Psoas muscle (tissue), 8 donors: Measurements from ENCODE around the gene DNAH11. TPM values are rescaled to one million over a fixed set of nuclear protein-coding genes. Genes with fewer than 3 reads are reported as not detected.
"Not testable (repeated sequence)": the region's sequence is repeated elsewhere in the genome, so short reads cannot be mapped to it uniquely, and the experiment has no call there.

ENCODE experiments used
- ATAC-seq, 4 donors: fragments of 200-7000 bp; cut with Tn5 transposase; one replicate each; pipeline ENCODE4 v1.9.1; 2020; ENCODE audit warnings: moderate library complexity in 3 of 4, mild to moderate bottlenecking in 2 of 4
- DNase-seq, 2 donors: peaks; one replicate each; pipeline ENCODE4 v3.0.0-alpha.2; 2020
- H3K27ac ChIP-seq: fragments of 200-600 bp; one replicate; pipeline ENCODE4 v1.8.0; 2022
- H3K27me3 ChIP-seq, 3 donors: fragments of 200-600 bp in 1 of 3; one replicate each; pipeline versions ENCODE4 v1.6.1 to v1.8.0; 2013 to 2022; ENCODE audit warnings: low read length in 2 of 3, mild to moderate bottlenecking in 2 of 3, moderate library complexity in 1 of 3; ENCODE audit not compliant: insufficient read depth in 3 of 3
- H3K36me3 ChIP-seq, 2 donors: fragments of 200-600 bp in 1 of 2; one replicate each; pipeline versions ENCODE4 v1.6.1 to v1.8.0; 2013 to 2022; ENCODE audit warnings: low read depth in 1 of 2, mild to moderate bottlenecking in 1 of 2, moderate library complexity in 1 of 2; ENCODE audit not compliant: insufficient read depth in 1 of 2
- H3K4me1 ChIP-seq: fragments of 200-600 bp; one replicate; pipeline ENCODE4 v1.8.0; 2022
- H3K4me3 ChIP-seq: fragments of 200-600 bp; one replicate; pipeline ENCODE4 v1.8.0; 2022; ENCODE audit warnings: mild to moderate bottlenecking
- H3K9me3 ChIP-seq: fragments of 200-600 bp; one replicate; pipeline ENCODE4 v1.8.0; 2022
- CTCF ChIP-seq: fragments of 200-600 bp; IDR thresholded peaks from one replicate; pipeline ENCODE4 v1.8.0; 2022; ENCODE audit warnings: antibody characterized with exemption
- WGBS, 3 donors: extraction: QIAGEN DNeasy Blood & Tissue Kit; methylation state at CpG; one replicate each; pipeline versions ENCODE4 v1.1.6 to v1.1.7; 2013; 5-methylcytosine and 5-hydroxymethylcytosine counted together
- intact Hi-C, 2 donors: fragments of 100-400 bp; cut with DNase I; formaldehyde crosslinking; loops; one replicate each; pipeline versions ENCODE4 v1.11.0 to v1.14.2; 2022
- polyA plus RNA-seq, 3 donors: library from polyadenylated mRNA; stranded (reverse); fragments of 200-250 nt; gene quantifications; one replicate each; pipeline ENCODE4 v1.2.3, GENCODE V29; 2013
- total RNA-seq, 4 donors: library from RNA; stranded (reverse); fragmentation: NEBNext Ultra II Directional in 2 of 4; extraction: Animal tissue kit (Norgen Biotek cat#: 25700) in 2 of 4; gene quantifications; one replicate each; pipeline versions ENCODE4 v1.2.1 to v1.2.4, GENCODE V29; 2021 to 2023
- donor health status: healthy with polysubstance abuse.
- donor health status: DM: no; HTN: no; CAD: no; lungs with moderate emphysema.
- donor health status: Bipolar disorder and iron deficiency.
- donor health status: healthy.
- donor health status: DM: yes; HTN: yes; CAD: no.
- donor health status: DM: no; HTN: no; CAD: no.
- donor health status: DM: no; HTN: no; CAD: no.
- donor health status: DM: yes; HTN: yes; CAD: no.

DNAH11 gene
- total and polyA plus RNA-seq, 7 donors = 0.01 to 0.93 (median 0.28) TPM

GRCh38 chr7:21730399-21730798 lies 187.6 kb downstream of the DNAH11 start:
- no peak for DNase-seq
- Histone ChIP-seq H3K4me3 (no peak overlapping the region), H3K27ac (no peak overlapping the region), H3K4me1 (no peaks in the 10 kb centered on the region), H3K9me3 (no peaks in the 10 kb centered on the region), H3K27me3 (no peaks in the 10 kb centered on the region), H3K36me3 (no peaks in the 10 kb centered on the region)
- no peak for TF ChIP-seq CTCF
- no peak for ATAC-seq
- WGBS, 3 donors = 96 to 97% (median 97%) methylated on average over 2 of the region's 2 CpGs
- intact Hi-C loops = no loop called here

- no peak for DNase-seq
- Histone ChIP-seq H3K4me3 (no peak overlapping the region), H3K9me3 (no peaks in the 10 kb centered on the region), H3K27me3 (no peaks in the 10 kb centered on the region), H3K27ac (no peak overlapping the region), H3K4me1 (no peaks in the 10 kb centered on the region), H3K36me3 (no peaks in the 10 kb centered on the region)
- 74 to 82% (median 78%) methylated on average over 3 of the region's 3 CpGs for WGBS, 3 donors
- TF ChIP-seq CTCF = no peak
- intact Hi-C loops = no loop called here
- no peak for ATAC-seq
These were observed 189.1 kb downstream of the DNAH11 start for GRCh38 chr7:21731977-21732376.

- 71 to 81% (median 76%) methylated on average over 6 of the region's 6 CpGs for WGBS, 3 donors
- intact Hi-C loops = not testable (repeated sequence)
These were observed 190.1 kb downstream of the DNAH11 start for GRCh38 chr7:21732956-21733355.

GRCh38 chr7:21733837-21734236 lies 191.0 kb downstream of the DNAH11 start:
- TF ChIP-seq CTCF = no peak
- no peaks in the 10 kb centered on the region for H3K27me3 ChIP-seq
- no peak overlapping the region for H3K4me3 ChIP-seq
- no peak overlapping the region for H3K27ac ChIP-seq
- no peak for ATAC-seq
- H3K36me3 ChIP-seq = no peaks in the 10 kb centered on the region
- no peaks in the 10 kb centered on the region for H3K4me1 ChIP-seq
- intact Hi-C loops = no loop called here
- WGBS, 3 donors = 66 to 78% (median 74%) methylated on average over 5 of the region's 5 CpGs
- no peak for DNase-seq
- no peaks in the 10 kb centered on the region for H3K9me3 ChIP-seq

More at GRCh38 chr7:21732956-21733355, 190.1 kb downstream of the DNAH11 start:
- not testable (repeated sequence) for H3K36me3 ChIP-seq, H3K4me1 ChIP-seq, ATAC-seq, H3K27me3 ChIP-seq, H3K4me3 ChIP-seq, DNase-seq, H3K9me3 ChIP-seq, H3K27ac ChIP-seq

GRCh38 chr7:21743493-21743892 lies 200.7 kb downstream of the DNAH11 start:
- intact Hi-C loops = no loop called here
- Histone ChIP-seq H3K27ac (no peak overlapping the region), H3K4me3 (no peak overlapping the region), H3K4me1 (no peaks in the 10 kb centered on the region), H3K27me3 (peaks cover 0 to 2% (median 0%) of the 10 kb centered on the region in 3 donors), H3K9me3 (no peaks in the 10 kb centered on the region), H3K36me3 (no peaks in the 10 kb centered on the region)
- DNase-seq (no peak), ATAC-seq (no peak)
- TF ChIP-seq CTCF = no peak
- WGBS, 3 donors = 47 to 61% (median 51%) methylated on average over 6 of the region's 6 CpGs
